ENCODE results near the gene HPSE2.

DNA sequence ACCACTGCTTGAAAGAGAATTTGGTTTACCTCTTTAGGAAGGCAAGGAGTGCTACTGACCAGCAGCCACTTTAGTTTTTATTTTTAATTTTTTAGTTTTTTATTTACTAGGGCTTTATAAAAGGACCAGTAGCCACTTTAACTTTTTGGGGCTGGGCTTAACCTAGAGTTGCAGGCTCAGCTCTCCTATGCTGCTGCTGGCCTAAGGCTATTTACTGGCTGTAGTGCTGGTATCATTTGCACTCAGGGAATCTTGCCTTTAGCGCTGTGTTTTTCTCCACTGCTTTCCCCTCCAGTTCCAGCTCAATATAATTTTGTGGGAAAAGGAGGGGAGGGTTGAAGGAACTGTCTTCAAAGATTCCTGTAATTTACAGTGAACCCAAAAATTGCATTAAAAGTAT is 802.3 kb downstream of the HPSE2 start:
- TF ChIP-seq, protein P1, sequence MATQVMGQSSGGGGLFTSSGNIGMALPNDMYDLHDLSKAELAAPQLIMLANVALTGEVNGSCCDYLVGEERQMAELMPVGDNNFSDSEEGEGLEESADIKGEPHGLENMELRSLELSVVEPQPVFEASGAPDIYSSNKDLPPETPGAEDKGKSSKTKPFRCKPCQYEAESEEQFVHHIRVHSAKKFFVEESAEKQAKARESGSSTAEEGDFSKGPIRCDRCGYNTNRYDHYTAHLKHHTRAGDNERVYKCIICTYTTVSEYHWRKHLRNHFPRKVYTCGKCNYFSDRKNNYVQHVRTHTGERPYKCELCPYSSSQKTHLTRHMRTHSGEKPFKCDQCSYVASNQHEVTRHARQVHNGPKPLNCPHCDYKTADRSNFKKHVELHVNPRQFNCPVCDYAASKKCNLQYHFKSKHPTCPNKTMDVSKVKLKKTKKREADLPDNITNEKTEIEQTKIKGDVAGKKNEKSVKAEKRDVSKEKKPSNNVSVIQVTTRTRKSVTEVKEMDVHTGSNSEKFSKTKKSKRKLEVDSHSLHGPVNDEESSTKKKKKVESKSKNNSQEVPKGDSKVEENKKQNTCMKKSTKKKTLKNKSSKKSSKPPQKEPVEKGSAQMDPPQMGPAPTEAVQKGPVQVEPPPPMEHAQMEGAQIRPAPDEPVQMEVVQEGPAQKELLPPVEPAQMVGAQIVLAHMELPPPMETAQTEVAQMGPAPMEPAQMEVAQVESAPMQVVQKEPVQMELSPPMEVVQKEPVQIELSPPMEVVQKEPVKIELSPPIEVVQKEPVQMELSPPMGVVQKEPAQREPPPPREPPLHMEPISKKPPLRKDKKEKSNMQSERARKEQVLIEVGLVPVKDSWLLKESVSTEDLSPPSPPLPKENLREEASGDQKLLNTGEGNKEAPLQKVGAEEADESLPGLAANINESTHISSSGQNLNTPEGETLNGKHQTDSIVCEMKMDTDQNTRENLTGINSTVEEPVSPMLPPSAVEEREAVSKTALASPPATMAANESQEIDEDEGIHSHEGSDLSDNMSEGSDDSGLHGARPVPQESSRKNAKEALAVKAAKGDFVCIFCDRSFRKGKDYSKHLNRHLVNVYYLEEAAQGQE (IDR thresholded peaks at IDR 0.05; ENCODE audit: low read depth): no peak
- TF ChIP-seq CEBPB (IDR thresholded peaks at IDR 0.05): no peak
- TF ChIP-seq, protein P2, sequence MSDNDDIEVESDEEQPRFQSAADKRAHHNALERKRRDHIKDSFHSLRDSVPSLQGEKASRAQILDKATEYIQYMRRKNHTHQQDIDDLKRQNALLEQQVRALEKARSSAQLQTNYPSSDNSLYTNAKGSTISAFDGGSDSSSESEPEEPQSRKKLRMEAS (IDR thresholded peaks at IDR 0.05): no peak
- no peak for TF ChIP-seq RAD21 (IDR thresholded peaks at IDR 0.05; ENCODE audit: low read depth)
- TF ChIP-seq EP300 (IDR thresholded peaks at IDR 0.05; ENCODE audit: borderline replicate concordance): no peak
- no peak for TF ChIP-seq YY1 (IDR thresholded peaks at IDR 0.05; ENCODE audit: low read depth)
